Pons (tissue), 1 donor: ENCODE data around the gene SEL1L.
"Not testable (repeated sequence)": the region's sequence is repeated elsewhere in the genome, so short reads cannot be mapped to it uniquely, and the experiment has no call there.

ENCODE experiments used
- DNase-seq: peaks from one replicate; pipeline ENCODE4 v3.0.0-alpha.2; 2016; ENCODE audit warnings: low spot score

SEL1L gene

GRCh38 chr14:81474148-81474492 is 59.5 kb downstream of the SEL1L start:
- DNase-seq, result no peak

GRCh38 chr14:81473456-81474147 is 60.1 kb downstream of the SEL1L start:
- no peak for DNase-seq

GRCh38 chr14:81472096-81472800 is 61.4 kb downstream of the SEL1L start:
- no peak for DNase-seq

- DNase-seq, result no peak
Measured at GRCh38 chr14:81471062-81471461, 62.6 kb downstream of the SEL1L start.

GRCh38 chr14:81470557-81470826 is 63.2 kb downstream of the SEL1L start:
- not testable (repeated sequence) for DNase-seq

- DNase-seq, result no peak
Measured at GRCh38 chr14:81466854-81467253, 66.8 kb downstream of the SEL1L start.

- no peak for DNase-seq
Measured at GRCh38 chr14:81465507-81466228, 68.0 kb downstream of the SEL1L start.

- not testable (repeated sequence) for DNase-seq
Measured at GRCh38 chr14:81465003-81465392, 68.7 kb downstream of the SEL1L start.

GRCh38 chr14:81464253-81465002 is 69.2 kb downstream of the SEL1L start:
- peak; percentile 84 for DNase-seq

- not testable (repeated sequence) for DNase-seq
Measured at GRCh38 chr14:81462356-81462755, 71.3 kb downstream of the SEL1L start.

GRCh38 chr14:81459912-81460311 is 73.7 kb downstream of the SEL1L start:
- DNase-seq, result no peak

GRCh38 chr14:81458352-81458751 is 75.3 kb downstream of the SEL1L start:
- DNase-seq, result no peak

GRCh38 chr14:81455390-81455789 is 78.3 kb downstream of the SEL1L start:
- DNase-seq, result no peak

GRCh38 chr14:81454572-81455218 is 79.0 kb downstream of the SEL1L start:
- no peak for DNase-seq

- DNase-seq, result peak; percentile 79
Measured at GRCh38 chr14:81453166-81453766, 80.4 kb downstream of the SEL1L start.

GRCh38 chr14:81452341-81453133 is 81.1 kb downstream of the SEL1L start:
- no peak for DNase-seq

- no peak for DNase-seq
Measured at GRCh38 chr14:81450976-81451375, 82.7 kb downstream of the SEL1L start.

GRCh38 chr14:81450100-81450531 is 83.5 kb downstream of the SEL1L start:
- no peak for DNase-seq

- DNase-seq, result no peak
Measured at GRCh38 chr14:81449576-81449975, 84.1 kb downstream of the SEL1L start.

GRCh38 chr14:81449114-81449513 is 84.5 kb downstream of the SEL1L start:
- peak; percentile 41 for DNase-seq
